ENCODE results near the gene TK2. TPM values are rescaled to one million over a fixed set of nuclear protein-coding genes. Genes with fewer than 3 reads are reported as not detected.
A peak's percentile ranks its signal among the peaks of the same experiment; 100 is the strongest.
"Not testable (repeated sequence)": the region's sequence is repeated elsewhere in the genome, so short reads cannot be mapped to it uniquely, and the experiment has no call there.

The TK2 gene
- total RNA-seq, 1 donor from 2014 or later = 58.3 TPM

DNA sequence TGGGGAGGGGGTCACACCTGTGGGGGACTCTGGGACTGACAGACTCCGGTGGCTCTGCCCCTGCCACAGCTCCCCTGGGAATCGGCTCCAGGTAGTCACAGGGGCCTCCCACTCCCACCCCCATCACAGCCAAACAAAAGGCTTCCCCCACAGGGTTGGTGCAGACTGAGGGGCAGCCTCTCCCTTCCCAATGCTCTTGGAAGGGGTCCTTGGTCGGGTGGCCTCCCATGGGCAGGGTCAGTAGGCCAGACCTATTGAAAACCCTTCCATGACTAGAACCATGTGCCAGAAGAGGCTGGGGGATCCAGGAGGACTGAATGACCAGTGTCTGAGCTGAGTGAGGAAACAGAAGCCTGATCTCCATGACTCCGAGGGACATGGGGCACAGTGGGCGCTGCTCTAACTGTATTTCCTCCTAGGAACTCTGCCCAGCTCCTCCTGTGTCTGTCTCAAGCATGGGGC is 28.6 kb downstream of the TK2 start:
- DNase-seq (ENCODE audit: low spot score) = peak; percentile 77

DNA sequence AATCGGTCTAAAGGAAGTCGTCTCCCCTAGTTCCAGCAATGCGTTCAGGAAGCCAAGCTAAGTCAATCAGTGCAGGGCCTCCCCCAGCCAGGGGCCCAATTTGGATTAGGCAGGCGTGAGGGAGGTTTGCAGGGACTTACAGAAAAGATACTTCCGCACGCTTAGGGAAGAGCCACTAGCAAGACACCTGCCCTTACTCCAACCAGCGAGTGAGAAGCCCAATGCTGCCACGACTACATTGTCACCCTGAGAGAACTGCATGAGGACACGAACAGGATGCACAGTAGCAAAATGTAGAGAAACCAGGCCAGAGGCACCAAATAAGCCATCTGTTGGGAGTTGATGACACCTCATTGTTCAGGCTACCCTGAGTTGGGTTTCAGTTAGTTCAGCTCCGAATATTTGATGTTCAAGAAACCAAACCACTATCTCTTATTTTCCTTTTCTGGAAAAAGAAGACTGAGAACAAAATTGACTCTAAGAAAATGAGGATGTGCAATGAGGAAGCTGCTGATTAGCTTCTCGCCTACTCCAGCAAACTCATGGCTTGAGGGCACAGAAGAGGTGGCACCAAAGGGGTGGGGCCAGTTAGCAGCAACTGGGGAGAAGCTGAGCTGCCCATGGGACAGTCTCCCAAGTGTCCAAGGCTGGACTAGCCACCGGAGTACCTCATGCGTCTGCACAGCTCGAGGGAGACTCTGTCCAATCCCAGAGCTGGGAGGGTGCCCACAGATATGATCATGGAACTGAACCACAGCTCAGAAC is 29.3 kb downstream of the TK2 start:
- peak; percentile 68 for DNase-seq (ENCODE audit: low spot score)

DNA sequence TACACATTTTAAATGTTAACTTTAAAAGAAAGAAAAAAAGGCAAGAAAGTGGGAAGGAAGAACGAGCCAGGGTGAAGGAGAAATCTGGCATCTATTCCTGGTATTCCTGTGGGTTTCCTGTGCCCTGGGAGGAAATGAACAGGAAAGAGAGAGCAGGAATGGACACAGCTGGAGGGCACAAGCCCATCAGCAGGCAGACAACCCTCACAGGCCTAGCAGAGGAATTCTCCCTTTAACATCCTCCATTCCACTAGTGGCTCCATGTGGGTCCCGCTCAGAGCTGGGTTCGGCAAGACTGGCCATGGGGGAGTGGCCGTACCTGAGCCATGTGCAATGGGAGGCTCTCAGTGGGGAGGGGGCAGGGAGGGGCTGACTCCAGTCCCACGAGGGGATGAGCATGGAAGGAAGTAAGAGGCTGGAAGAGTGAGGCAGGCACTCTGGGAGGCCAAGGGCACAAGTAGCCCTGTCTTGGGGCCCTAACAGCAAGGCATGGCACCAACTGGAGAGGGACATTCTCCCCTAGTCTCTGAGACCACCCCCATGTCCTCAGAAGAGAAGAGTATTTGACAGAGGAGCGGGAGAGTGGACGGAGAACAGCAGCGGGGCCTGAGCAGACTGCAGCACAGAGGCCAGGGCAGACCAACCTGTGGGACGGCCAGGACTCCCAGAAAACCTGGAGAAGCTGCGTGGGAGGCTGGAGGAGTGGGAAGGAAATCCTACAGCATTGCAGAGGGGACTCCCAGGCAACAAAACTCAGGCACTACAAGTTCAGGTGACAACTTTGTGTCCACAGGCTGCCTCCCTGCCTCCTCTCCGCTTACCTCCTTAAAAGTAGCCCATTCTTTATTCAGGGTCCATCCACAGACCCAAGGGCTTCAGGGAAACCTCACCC is 30.2 kb downstream of the TK2 start:
- peak; percentile 62 for DNase-seq (ENCODE audit: low spot score)

DNA sequence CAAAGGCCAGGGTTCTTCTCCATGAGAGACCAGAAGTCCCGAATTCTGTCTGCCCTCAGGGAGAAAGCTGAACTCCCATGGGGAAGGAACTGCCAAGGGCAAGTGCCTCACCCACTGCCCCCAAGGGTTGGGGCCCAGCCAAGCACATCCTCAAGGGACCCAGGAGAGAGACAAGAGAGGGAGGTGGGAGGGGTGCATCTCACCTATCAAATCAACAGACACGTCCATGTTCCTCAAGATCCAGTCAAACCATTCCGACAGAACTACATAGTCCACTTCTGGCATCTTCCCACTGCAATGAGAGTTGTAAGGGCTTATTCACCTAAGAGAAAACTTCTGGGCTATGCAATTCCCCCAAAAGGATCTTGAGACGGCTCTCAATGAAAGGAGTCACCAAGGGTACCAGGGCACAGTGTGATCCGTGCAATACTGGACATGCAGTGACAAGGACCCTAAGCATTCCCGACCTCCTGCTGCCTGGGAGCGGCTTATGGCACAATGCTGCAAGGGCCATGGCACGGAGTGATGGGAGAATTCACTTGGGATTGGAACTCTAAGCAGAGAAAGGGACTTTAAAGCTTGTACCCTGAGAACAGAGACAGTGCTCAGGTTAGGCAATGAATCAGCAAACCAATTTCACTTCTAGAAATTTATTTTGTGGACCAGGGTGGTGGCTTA is 32.2 kb downstream of the TK2 start:
- peak; percentile 62 for DNase-seq (ENCODE audit: low spot score)

DNA sequence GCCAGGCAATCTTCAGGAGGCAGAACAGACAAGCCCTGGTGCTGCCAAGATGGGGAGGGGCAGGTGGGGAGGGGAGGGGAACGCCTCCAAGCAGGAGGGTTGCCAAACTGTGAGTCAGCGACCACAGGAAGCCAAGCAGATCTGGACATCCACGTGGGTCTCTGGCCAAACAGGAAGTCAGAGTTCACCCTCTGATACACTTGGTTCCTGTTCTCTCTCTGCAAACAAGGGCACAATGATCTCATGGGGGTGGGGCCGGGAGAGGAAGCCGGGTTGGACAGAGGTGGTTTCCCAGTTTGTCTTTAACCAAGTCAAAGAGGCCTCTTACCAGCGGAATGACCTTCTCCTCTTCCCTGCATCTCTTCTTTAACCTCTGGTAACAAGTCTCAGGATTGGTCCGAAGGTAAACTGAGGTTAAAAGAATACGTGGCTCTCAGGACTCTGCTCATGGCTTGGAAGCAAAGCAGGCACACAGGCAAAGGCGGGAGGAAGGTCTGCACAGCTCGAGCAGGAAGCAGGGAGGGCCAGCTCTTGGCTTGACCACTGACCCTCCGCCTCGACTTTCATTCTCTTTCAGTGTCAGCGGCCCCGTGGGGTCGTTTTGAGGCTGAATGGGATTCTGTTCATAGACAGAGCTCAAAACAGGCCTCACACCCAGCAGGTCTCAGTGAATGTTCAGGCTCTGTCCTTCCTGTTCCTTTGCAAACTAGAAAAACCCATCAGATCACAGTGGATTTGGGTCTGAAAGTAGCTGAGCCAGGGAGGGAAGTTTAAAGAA is 32.9 kb downstream of the TK2 start:
- DNase-seq (ENCODE audit: low spot score) = peak; percentile 97

DNA sequence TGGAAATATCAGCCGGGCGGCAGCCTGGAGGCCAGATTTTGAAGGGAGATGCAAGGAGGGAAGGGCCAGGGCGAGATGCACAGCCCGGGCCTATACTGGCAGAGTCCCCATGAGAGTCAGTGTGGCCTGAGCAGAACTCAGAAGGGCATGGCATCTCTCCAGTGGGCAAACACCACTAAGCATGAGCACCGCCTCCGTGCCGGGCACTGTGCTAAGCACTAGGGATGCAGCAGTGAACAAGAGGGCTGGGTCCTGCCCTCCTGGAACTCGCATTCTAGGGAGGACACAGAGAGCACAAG is 33.5 kb downstream of the TK2 start:
- DNase-seq (ENCODE audit: low spot score) = no peak

DNA sequence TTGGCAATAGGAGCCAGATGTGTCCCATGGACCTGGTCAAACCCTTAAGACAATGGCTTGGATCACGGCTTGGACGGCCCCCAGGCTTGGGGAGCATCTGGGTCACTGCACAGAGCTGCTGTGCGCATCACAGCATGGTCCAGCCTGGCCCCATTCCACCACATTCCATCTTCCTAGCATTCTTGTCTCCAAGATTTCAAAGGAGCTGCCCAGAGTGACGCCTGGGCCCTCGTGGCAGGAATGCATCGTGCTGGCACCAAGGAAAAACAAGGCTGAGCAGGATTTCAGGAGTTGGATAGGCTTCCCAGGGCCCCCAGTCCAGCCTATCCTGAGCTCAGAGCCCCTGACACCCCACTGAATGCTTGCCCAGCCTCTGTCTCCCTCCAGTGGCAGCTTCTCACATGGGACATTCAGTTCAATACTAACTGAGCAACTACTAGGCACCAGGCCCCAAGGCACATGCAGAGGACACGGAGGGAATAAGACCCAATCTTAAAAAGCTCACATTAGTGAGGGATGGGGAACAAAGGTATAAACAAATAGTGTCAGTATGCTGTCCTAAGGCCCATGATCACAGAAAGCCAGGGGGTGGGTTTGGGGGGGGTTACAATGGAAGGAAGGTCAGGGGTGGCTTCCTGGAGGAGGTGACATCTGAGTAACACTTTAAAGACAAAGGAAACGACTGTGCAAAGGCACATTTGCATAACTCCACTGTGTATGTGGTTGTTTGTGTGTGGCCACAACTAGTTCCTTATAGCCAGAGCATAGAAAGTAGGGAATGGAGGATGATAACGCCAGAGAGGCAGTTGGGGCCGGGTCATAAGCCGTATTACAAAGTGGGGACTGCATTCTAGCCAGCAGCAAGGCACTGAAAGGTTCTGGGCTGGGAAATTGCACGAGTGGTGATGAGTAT is 34.1 kb downstream of the TK2 start:
- DNase-seq (ENCODE audit: low spot score) = peak; percentile 87

DNA sequence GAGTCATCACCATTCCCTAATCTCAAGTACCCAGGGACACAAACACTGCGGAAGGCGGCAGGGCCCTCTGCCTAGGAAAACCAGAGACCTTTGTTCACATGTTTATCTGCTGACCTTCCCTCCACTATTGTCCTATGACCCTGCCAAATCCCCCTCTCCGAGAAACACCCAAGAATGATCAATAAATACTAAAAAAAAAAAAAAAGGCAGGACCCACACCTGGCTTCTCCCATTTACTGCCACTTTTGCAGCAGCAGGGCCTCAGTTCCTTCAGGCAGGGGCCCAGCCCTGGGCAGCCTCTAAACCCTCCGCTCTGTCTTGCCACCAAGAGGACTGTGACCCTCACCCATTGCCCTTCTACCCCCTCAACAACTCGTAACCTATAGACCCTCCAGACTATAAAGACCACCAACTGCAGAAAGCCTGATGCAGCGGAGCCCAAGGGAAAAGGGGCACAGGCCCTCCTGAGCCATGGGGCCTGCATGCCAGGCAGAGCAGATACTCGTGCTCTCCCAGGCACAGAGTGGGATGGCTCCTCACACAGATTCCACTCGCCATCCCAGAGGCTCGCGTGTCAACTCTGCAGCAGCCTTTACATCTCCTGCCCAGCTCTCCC is 34.8 kb downstream of the TK2 start:
- not testable (repeated sequence) for DNase-seq (ENCODE audit: low spot score)

DNA sequence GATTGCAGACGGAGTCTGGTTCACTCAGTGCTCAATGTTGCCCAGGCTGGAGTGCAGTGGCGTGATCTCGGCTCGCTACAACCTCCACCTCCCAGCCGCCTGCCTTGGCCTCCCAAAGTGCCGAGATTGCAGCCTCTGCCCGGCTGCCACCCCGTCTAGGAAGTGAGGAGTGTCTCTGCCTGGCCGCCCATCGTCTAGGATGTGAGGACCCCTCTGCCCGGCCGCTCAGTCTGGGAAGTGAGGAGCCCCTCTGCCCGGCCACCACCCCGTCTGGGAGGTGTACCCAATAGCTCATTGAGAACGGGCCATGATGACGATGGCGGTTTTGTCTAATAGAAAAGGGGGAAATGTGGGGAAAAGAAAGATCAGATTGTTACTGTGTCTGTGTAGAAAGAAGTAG is 35.5 kb downstream of the TK2 start:
- DNase-seq (ENCODE audit: low spot score) = not testable (repeated sequence)

DNA sequence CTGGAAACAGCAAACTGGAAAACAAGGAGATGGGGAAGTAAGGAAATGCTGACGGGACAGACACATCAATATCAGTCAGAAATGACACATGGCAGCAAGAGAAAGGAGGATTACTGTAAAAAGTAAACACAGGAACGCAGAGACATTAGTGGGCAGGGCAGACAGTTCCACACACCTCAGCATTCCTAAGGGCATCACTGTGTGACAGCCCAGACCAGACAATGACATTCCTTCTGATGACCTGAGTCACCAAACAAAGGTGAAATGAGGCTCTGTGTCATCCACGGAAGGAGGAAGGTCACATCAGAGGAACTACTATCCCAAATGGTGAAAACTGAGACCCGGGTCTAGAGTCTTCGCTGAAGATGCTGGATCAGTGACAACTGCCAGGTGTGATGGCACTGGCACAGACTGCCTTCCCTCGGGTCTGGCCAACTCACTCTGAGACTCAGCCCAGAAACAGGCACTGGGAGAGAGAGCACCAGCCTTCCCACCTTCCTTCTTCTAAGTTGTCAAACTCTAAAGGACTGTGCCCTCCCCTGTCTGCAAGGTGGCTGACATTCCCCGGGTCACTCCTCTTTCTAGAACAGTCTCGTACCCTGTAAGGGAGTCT is 36.7 kb downstream of the TK2 start:
- no peak for DNase-seq (ENCODE audit: low spot score)

DNA sequence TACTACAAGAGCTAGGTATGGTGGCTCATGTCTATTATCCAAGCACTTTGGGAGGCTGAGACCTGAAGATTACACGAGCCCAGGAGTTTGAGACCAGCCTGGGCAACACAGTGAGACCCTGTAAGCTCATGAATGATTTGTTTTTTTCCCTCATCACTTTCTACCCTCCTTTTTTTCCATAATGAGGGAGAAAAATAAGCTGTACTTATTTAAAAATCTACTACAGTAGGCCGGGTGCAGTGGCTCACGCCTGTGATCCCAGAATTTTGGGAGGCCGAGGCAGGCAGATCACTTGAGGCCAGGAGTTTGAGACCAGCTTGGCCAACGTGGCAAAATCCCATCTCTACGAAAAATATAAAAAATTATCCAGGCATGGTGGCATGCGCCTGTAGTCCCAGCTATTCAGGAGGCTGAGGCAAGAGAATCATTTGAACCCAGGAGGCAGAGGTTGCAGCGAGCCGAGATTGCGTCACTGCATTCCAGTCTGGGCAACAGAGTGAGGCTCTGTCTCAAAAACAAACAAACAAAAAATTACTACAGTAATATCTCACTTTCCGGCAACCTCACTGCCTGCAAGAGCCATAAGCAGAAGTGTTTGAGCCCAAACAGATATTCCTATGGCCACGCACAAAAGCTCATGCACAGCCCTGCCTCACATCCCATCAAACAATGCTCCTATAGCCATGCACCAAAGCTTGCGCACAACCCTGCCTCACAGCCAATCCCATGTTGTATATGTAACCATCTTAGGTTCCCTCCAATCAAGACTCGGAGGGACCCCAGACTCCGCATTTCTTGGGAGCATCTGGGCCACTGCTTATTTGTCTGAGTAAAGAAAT is 37.4 kb downstream of the TK2 start:
- DNase-seq (ENCODE audit: low spot score) = peak; percentile 26

DNA sequence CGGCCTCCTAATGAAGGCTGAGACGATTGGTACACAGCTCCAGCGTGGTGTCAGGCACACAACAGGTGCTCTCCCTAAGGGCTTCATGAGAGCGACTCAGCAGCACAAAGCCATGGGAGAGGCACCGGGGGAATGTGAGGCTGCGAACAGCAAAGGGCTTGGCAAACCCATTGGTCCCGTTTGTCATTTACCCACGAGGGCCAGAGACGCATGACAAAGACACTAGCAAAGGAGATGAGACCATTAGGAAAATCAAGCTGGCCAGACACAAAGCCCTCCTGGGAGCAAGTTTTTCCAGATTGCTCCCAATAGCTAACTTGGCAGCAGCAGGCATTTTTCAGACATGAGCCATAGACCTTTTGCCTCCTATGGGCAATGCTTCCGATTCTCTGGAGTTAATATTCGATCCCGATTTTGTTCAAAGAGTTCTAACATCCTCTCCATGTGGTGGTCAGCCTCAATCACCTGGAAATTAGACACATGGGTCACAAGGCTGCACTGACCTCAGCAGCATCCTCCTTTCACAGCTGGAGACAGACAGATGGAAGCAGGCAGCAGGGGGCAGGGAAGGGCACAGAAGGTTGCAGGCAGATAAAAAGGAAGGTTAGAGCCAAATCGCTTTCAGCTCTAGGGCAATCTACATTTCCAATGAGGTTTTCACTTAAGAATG is 38.2 kb downstream of the TK2 start:
- DNase-seq (ENCODE audit: low spot score) = peak; percentile 72

DNA sequence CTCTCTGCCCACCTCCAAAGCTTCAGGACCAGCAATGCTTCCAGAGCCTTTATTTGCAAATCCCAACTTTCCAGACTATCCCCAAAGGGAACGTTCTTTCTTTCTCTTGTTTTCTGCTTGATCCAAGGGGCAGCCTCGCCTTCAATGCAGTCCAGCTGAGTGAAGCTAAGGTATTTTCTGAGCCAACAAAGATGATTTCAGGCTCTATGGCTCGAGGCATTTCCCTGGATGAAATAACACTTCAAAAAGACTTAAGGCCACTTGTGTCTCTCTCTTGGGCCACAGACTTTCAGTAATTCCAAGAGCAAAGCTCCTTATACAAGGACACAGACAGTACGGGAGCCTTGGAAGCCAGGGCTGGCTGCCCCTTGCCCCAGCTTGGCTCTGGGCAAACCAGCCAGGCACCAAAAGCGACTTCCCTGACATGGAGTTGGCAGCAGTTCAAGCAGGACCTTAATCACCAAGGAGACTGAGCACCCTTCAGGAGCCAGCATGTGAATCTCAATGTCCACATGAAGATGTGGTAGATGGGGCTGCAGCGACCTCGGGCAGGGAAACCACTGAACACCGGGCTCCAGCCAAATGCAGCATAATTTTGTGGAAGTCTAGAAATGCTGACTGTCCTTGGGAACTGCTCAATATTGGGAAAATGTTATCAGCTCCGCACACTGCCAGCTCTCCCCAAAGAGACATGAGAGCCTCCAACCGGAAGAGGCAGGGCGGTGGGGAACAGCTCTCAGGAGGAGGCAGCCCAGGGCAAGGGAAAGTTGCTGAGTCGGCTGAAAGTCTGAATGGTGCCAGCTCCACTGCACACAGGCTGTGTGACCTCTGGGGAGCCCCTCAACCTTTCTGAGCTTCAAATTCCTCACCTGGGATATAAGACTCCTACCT is 39.0 kb downstream of the TK2 start:
- DNase-seq (ENCODE audit: low spot score) = peak; percentile 85

DNA sequence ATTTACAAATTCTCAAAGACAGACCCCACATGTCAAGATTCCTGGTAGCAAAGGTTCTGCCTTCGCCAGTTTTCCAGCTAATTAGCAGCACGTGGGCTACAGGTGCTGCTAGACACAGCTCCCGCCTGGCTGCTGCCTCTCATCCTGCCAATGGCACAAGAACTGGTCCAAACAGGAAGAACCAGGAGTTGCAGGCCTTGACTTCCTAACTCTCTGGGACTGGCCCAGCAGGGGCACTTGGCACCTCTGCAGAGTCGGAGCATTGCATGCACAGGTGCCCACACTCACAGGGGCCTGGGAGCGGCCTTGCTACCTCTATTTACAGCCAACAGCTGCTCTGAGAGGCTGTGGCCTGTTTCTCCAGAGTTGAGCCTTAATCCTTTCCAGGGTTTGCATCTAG is 39.6 kb downstream of the TK2 start:
- peak; percentile 73 for DNase-seq (ENCODE audit: low spot score)

DNA sequence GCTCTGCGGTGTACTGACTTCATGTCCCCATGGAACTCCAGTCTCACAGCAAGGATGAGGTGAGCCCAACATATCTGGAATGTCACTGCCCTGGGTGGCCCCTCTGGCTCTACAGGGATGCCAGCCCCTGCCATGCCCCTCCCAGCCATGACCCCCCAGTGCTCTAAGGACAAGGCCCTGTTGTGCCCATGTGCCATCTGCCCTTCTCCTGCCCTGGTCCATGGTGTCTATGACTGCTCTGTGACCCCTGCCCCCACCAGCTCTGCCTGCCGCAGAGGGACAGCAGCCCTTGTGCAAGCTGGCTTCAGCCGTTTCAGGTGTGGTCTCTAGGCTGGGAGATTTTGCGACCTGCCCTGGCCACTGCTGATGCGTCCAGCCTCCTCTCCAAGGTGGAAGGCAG is 40.3 kb downstream of the TK2 start:
- peak; percentile 67 for DNase-seq (ENCODE audit: low spot score)

DNA sequence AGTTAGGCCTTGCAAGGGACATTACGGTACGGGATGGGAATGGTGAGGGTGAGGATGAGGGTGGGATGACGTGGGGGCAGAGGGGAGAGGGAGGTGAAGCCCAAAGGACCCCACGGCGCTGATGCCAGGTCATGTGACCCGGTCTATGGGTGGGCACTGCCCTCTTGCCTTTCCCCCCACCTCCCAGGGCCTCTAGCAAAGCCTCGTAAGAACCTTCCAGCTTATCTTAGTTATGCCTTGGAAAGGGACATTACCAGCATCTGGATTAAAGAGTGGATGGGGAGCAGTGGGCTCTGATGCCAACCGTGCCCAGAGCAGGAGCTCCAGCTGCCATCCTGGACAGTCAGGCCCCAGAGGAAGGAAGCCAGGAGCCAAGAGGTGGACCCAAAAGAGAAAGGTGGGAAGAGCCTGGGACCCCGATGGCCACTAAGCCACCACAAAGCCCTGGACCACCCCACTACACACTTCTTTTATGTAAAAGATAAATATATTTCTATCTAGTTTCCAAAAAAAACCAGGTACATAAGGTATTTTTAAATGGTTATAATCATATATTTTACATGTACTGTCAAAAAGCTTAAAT is 40.9 kb downstream of the TK2 start:
- peak; percentile 55 for DNase-seq (ENCODE audit: low spot score)

All from mesenteric fat pad (tissue), 1 donor.